ENCODE measurements around the gene UCK2. TPM values are rescaled to one million over a fixed set of nuclear protein-coding genes. Genes with fewer than 3 reads are reported as not detected.

The UCK2 gene
- total RNA-seq, 1 experiment from 2014 or later: 77.9 TPM

- peaks cover 0 to 2% of the 10 kb centered on the region in 2 experiments; a peak in 1 of 5 replicates for H3K9me3 Mint-ChIP-seq
- no peak overlapping the region for H3K4ac ChIP-seq (ENCODE audit: low read depth, low read length)
- no peak overlapping the region for H3K18ac ChIP-seq (ENCODE audit: insufficient read length, low read depth, low read length)
- peak overlapping the region in 1 of 3 experiments; percentile 65; a peak in 2 of 7 replicates for H3K27ac Mint-ChIP-seq
- H3K27me3 Mint-ChIP-seq (ENCODE audit: low read depth): no peaks in the 10 kb centered on the region
- H2BK5ac ChIP-seq (ENCODE audit: insufficient read length, low read length): no peak overlapping the region
- peaks cover 16 to 21% (median 16%) of the 10 kb centered on the region in 3 experiments for H3K36me3 Mint-ChIP-seq (ENCODE audit: insufficient read depth in 1 of 3, low read depth in 3 of 3)
- peaks cover 75% of the 10 kb centered on the region for H3K79me2 ChIP-seq (ENCODE audit: insufficient read depth, low read length)
- H3K23me2 ChIP-seq (ENCODE audit: insufficient read length, low read depth, low read length, poor library complexity, severe bottlenecking): no peaks in the 10 kb centered on the region
- no peak overlapping the region for H3K4me2 ChIP-seq (ENCODE audit: insufficient read depth, insufficient read length, low read length)
- H3K23ac ChIP-seq (ENCODE audit: insufficient read length, low read depth, low read length): no peak overlapping the region
- no peak overlapping the region for H2BK12ac ChIP-seq (ENCODE audit: insufficient read length, low read depth, low read length)
- no peaks in the 10 kb centered on the region for H3K27me3 ChIP-seq (ENCODE audit: insufficient read depth, low read length)
- H4K8ac ChIP-seq (replicated peaks; ENCODE audit: insufficient read length, low read depth, low read length): no peak overlapping the region
- no peak overlapping the region for H3K56ac ChIP-seq (ENCODE audit: insufficient read length, low read depth, low read length)
- no peak for TF ChIP-seq CTCF (conservative IDR thresholded peaks at IDR 0.05)
- peaks cover 14% of the 10 kb centered on the region; the same call in 1 of the 2 replicates for H3K4me1 ChIP-seq (ENCODE audit: insufficient read depth, low read length)
- H3K27ac ChIP-seq (ENCODE audit: insufficient read length, low read depth, low read length): no peak overlapping the region
- H4K20me1 ChIP-seq (ENCODE audit: control insufficient read depth, insufficient read depth, insufficient read length): no peaks in the 10 kb centered on the region
- no peak overlapping the region for H3K14ac ChIP-seq (ENCODE audit: insufficient read depth, low read length)
- H2BK15ac ChIP-seq (ENCODE audit: low read depth, low read length): no peak overlapping the region
- no peak overlapping the region for H3K4me3 Mint-ChIP-seq
- H3K4me1 Mint-ChIP-seq: peaks cover 49 to 52% of the 10 kb centered on the region in 2 experiments
- WGBS (ENCODE audit: extremely low coverage, insufficient read length, low lambda C conversion rate): no CpG with 5 or more reads among the region's 4 CpGs
- H2AK5ac ChIP-seq (ENCODE audit: insufficient read length, low read length): no peak overlapping the region
- H2AFZ ChIP-seq (ENCODE audit: low read length): no peak overlapping the region
- no peaks in the 10 kb centered on the region for H3K9me3 ChIP-seq (ENCODE audit: control insufficient read depth, low read depth, low read length)
- H3K9ac ChIP-seq (ENCODE audit: extremely low read depth, insufficient read length, low read length): no peak overlapping the region
- H3K79me1 ChIP-seq (ENCODE audit: insufficient read depth, low read depth, low read length, poor library complexity, severe bottlenecking): no peaks in the 10 kb centered on the region
- no peak overlapping the region for H3T11ph ChIP-seq (ENCODE audit: low read length)
- no peak overlapping the region for H2BK120ac ChIP-seq (ENCODE audit: low read depth, low read length, poor library complexity, severe bottlenecking)
- no peak overlapping the region for H4K91ac ChIP-seq (ENCODE audit: insufficient read length, low read depth, low read length)
- no peak overlapping the region for H2BK20ac ChIP-seq (ENCODE audit: low read depth, low read length, poor library complexity, severe bottlenecking)
- no peak overlapping the region for H4K5ac ChIP-seq (ENCODE audit: insufficient read length, low read depth, low read length)
- DNase-seq: no peak
Observed at GRCh38 chr1:165851034-165851658, 23.7 kb downstream of the UCK2 start.
